Stimulated activated effector memory CD8-positive, alpha-beta T cell treated with anti-CD3 and anti-CD28 coated beads, Interleukin-12 subunit alpha, Interleukin-12 subunit beta, amount 100 ng/mL, for 72 hours (primary cell): ENCODE results near the gene HAVCR2.

Source experiments
- ATAC-seq: fragments of 150-1000 bp; cut with Tn5 transposase; 2 replicates; pipeline ENCODE4 v1.10.0; 2021
- DNase-seq, 2 donors: peaks; one replicate each; pipeline ENCODE4 v3.0.0; 2021 to 2022; ENCODE audit warnings: low spot score in 2 of 2
- H3K27ac Mint-ChIP-seq: one replicate; pipeline ENCODE4 v1.8.0; 2022; ENCODE audit warnings: mild to moderate bottlenecking, mixed read lengths
- H3K36me3 Mint-ChIP-seq: one replicate; pipeline ENCODE4 v1.8.0; 2022; ENCODE audit warnings: mild to moderate bottlenecking, mixed read lengths
- H3K4me1 Mint-ChIP-seq: one replicate; pipeline ENCODE4 v1.8.0; 2022; ENCODE audit warnings: mixed read lengths
- H3K4me3 Mint-ChIP-seq: one replicate; pipeline ENCODE4 v1.8.0; 2022; ENCODE audit warnings: mild to moderate bottlenecking, mixed read lengths
- H3K9me3 Mint-ChIP-seq: one replicate; pipeline ENCODE4 v1.8.0; 2022; ENCODE audit warnings: mixed read lengths

HAVCR2 gene

GRCh38 chr5:157108976-157109375 lies at the start of gene HAVCR2:
Gene HAVCR2 (minus strand): TSS chr5:157109044. CDS start chr5:157108983, 61 bp downstream.
- DNase-seq (peak in 1 of 2 donors; percentile 78), ATAC-seq (peak; percentile 96)
- Mint-ChIP-seq H3K4me1 (peaks cover 45% of the 10 kb centered on the region), H3K9me3 (no peaks in the 10 kb centered on the region), H3K27ac (peak within 1 kb of the TSS; percentile 95), H3K4me3 (peak within 1 kb of the TSS; percentile 82), H3K36me3 (peaks cover 46% of the 10 kb centered on the region)

- Mint-ChIP-seq H3K9me3 (no peaks in the 10 kb centered on the region), H3K4me3 (peak overlapping the region; percentile 1), H3K36me3 (no peaks in the 10 kb centered on the region), H3K27ac (peak overlapping the region; percentile 30), H3K4me1 (peaks cover 73% of the 10 kb centered on the region)
- ATAC-seq (no peak), DNase-seq (peak in 1 of 2 donors; percentile 48)
These were observed 48.5 kb upstream of the HAVCR2 start for GRCh38 chr5:157157293-157157891.

- H3K4me1 Mint-ChIP-seq: peaks cover 71% of the 10 kb centered on the region
- ATAC-seq (no peak), DNase-seq (no peak)
- peak overlapping the region; percentile 70 for H3K4me3 Mint-ChIP-seq
- H3K36me3 Mint-ChIP-seq: no peaks in the 10 kb centered on the region
- H3K9me3 Mint-ChIP-seq: no peaks in the 10 kb centered on the region
- peak overlapping the region; percentile 93 for H3K27ac Mint-ChIP-seq
These were observed 46.5 kb upstream of the HAVCR2 start for GRCh38 chr5:157155297-157155696.

- DNase-seq: no peak
- H3K4me3 Mint-ChIP-seq: no peak overlapping the region
- H3K4me1 Mint-ChIP-seq: peaks cover 58% of the 10 kb centered on the region
- no peaks in the 10 kb centered on the region for H3K9me3 Mint-ChIP-seq
- ATAC-seq: no peak
- H3K36me3 Mint-ChIP-seq: no peaks in the 10 kb centered on the region
- H3K27ac Mint-ChIP-seq: peak overlapping the region; percentile 35
These were observed 42.2 kb upstream of the HAVCR2 start for GRCh38 chr5:157150995-157151394.

GRCh38 chr5:157148734-157149615 lies 40.1 kb upstream of the HAVCR2 start:
- H3K4me1 Mint-ChIP-seq: peaks cover 47% of the 10 kb centered on the region
- peak; percentile 75 to 90 for DNase-seq
- H3K9me3 Mint-ChIP-seq: no peaks in the 10 kb centered on the region
- no peak overlapping the region for H3K4me3 Mint-ChIP-seq
- peaks cover 5% of the 10 kb centered on the region for H3K36me3 Mint-ChIP-seq
- ATAC-seq: peak; percentile 76
- H3K27ac Mint-ChIP-seq: no peak overlapping the region

- H3K27ac Mint-ChIP-seq: peak overlapping the region; percentile 97
- peak overlapping the region; percentile 90 for H3K4me3 Mint-ChIP-seq
- H3K9me3 Mint-ChIP-seq: no peaks in the 10 kb centered on the region
- DNase-seq: peak in 1 of 2 donors; percentile 72
- peaks cover 47% of the 10 kb centered on the region for H3K4me1 Mint-ChIP-seq
- ATAC-seq: peak; percentile 56
- H3K36me3 Mint-ChIP-seq: peaks cover 47% of the 10 kb centered on the region
These were observed 34.5 kb upstream of the HAVCR2 start for GRCh38 chr5:157143127-157143971.

GRCh38 chr5:157142317-157143126 lies 33.7 kb upstream of the HAVCR2 start, which contains the start of gene MED7:
Gene MED7 (minus strand): TSS chr5:157142865. CDS start chr5:157139431, 3,434 bp downstream.
- Mint-ChIP-seq H3K27ac (peak within 1 kb of the TSS; percentile 97), H3K9me3 (no peaks in the 10 kb centered on the region), H3K4me1 (peaks cover 42% of the 10 kb centered on the region), H3K4me3 (peak within 1 kb of the TSS; percentile 90), H3K36me3 (peaks cover 55% of the 10 kb centered on the region)
- peak; percentile 99 for ATAC-seq
- peak; percentile 69 to 95 for DNase-seq

- DNase-seq (no peak), ATAC-seq (no peak)
- H3K4me3 Mint-ChIP-seq: no peak overlapping the region
- no peaks in the 10 kb centered on the region for H3K9me3 Mint-ChIP-seq
- peaks cover 41% of the 10 kb centered on the region for H3K4me1 Mint-ChIP-seq
- no peak overlapping the region for H3K27ac Mint-ChIP-seq
- H3K36me3 Mint-ChIP-seq: peaks cover 59% of the 10 kb centered on the region
These were observed 28.8 kb upstream of the HAVCR2 start for GRCh38 chr5:157137691-157138090.

- H3K9me3 Mint-ChIP-seq: no peaks in the 10 kb centered on the region
- no peak for DNase-seq
- peaks cover 18% of the 10 kb centered on the region for H3K4me1 Mint-ChIP-seq
- H3K27ac Mint-ChIP-seq: no peak overlapping the region
- peaks cover 18% of the 10 kb centered on the region for H3K36me3 Mint-ChIP-seq
- no peak overlapping the region for H3K4me3 Mint-ChIP-seq
- ATAC-seq: no peak
These were observed 23.4 kb upstream of the HAVCR2 start for GRCh38 chr5:157132281-157132612.

- DNase-seq: no peak
- H3K9me3 Mint-ChIP-seq: no peaks in the 10 kb centered on the region
These were observed 22.1 kb upstream of the HAVCR2 start for GRCh38 chr5:157130925-157131324.

GRCh38 chr5:157121709-157122108 lies 12.9 kb upstream of the HAVCR2 start:
- Mint-ChIP-seq H3K27ac (no peak overlapping the region), H3K4me3 (no peak overlapping the region), H3K9me3 (peaks cover 11% of the 10 kb centered on the region), H3K4me1 (peaks cover 3% of the 10 kb centered on the region), H3K36me3 (peaks cover 5% of the 10 kb centered on the region)
- DNase-seq (no peak), ATAC-seq (no peak)

More at GRCh38 chr5:157130925-157131324, 22.1 kb upstream of the HAVCR2 start:
- H3K36me3 Mint-ChIP-seq: peaks cover 7% of the 10 kb centered on the region
- ATAC-seq: no peak
- peaks cover 12% of the 10 kb centered on the region for H3K4me1 Mint-ChIP-seq
- H3K27ac Mint-ChIP-seq: no peak overlapping the region
- no peak overlapping the region for H3K4me3 Mint-ChIP-seq

GRCh38 chr5:157120102-157120501 lies 11.3 kb upstream of the HAVCR2 start:
- peaks cover 11% of the 10 kb centered on the region for H3K9me3 Mint-ChIP-seq
- H3K4me3 Mint-ChIP-seq: no peak overlapping the region
- H3K36me3 Mint-ChIP-seq: peaks cover 5% of the 10 kb centered on the region
- ATAC-seq (no peak), DNase-seq (peak in 1 of 2 donors; percentile 44)
- H3K4me1 Mint-ChIP-seq: peaks cover 15% of the 10 kb centered on the region
- no peak overlapping the region for H3K27ac Mint-ChIP-seq

- H3K4me3 Mint-ChIP-seq: peak overlapping the region; percentile 27
- ATAC-seq: peak; percentile 88
- H3K36me3 Mint-ChIP-seq: peaks cover 5% of the 10 kb centered on the region
- H3K9me3 Mint-ChIP-seq: peaks cover 5% of the 10 kb centered on the region
- H3K4me1 Mint-ChIP-seq: peaks cover 26% of the 10 kb centered on the region
- peak in 1 of 2 donors; percentile 58 for DNase-seq
- no peak overlapping the region for H3K27ac Mint-ChIP-seq
These were observed 7.7 kb upstream of the HAVCR2 start for GRCh38 chr5:157116483-157116954.

- Mint-ChIP-seq H3K27ac (no peak overlapping the region), H3K9me3 (no peaks in the 10 kb centered on the region), H3K4me3 (no peak overlapping the region), H3K4me1 (peaks cover 26% of the 10 kb centered on the region), H3K36me3 (peaks cover 5% of the 10 kb centered on the region)
- DNase-seq: no peak
- no peak for ATAC-seq
These were observed 6.7 kb upstream of the HAVCR2 start for GRCh38 chr5:157115502-157115901.
